CD4-positive, alpha-beta T cell (primary cell): ENCODE data around the gene RSBN1L. TPM values are rescaled to one million over a fixed set of nuclear protein-coding genes. Genes with fewer than 3 reads are reported as not detected.

Experiments used
- ATAC-seq: fragments of 200-7000 bp; cut with Tn5 transposase; one replicate; pipeline ENCODE4 v1.10.0; 2022; ENCODE audit warnings: mild to moderate bottlenecking; ENCODE audit not compliant: poor library complexity
- CTCF ChIA-PET: fragments of 350-600 bp; sonication (Branson Sonifier 250); formaldehyde crosslinking; loops from one replicate; lab custom pipeline; 2021; ENCODE audit warnings: antibody characterized with exemption, inconsistent platforms; lab: Charles Lee
- POLR2A ChIA-PET: fragments of 350-600 bp; sonication (Branson Sonifier 250); formaldehyde crosslinking; loops from one replicate; lab custom pipeline; 2021; ENCODE audit warnings: antibody characterized with exemption, inconsistent platforms; lab: Charles Lee
- DNase-seq, 14 experiments: peaks; one replicate each; pipeline ENCODE4 v3.0.0-alpha.2; 2013 to 2020; ENCODE audit warnings: mixed read lengths in 2 of 14
- H3K27ac ChIP-seq, 2 donors: one replicate each; pipeline versions ENCODE4 v1.5.1 to v1.7.0; 2013; ENCODE audit warnings: low read length in 2 of 2, low read depth in 1 of 2, mild to moderate bottlenecking in 1 of 2
- H3K27me3 ChIP-seq, 2 experiments: 1 replicate in 1 of 2; 2 replicates in 1 of 2; pipeline versions ENCODE4 v1.6.1 to v1.7.0; 2013; ENCODE audit warnings: low read length in 2 of 2, control low read depth in 1 of 2, mild to moderate bottlenecking in 1 of 2, moderate library complexity in 1 of 2; ENCODE audit not compliant: insufficient read depth in 2 of 2, control insufficient read depth in 1 of 2
- H3K36me3 ChIP-seq: one replicate; pipeline ENCODE4 v1.6.1; 2013; ENCODE audit warnings: low read length, control low read depth; ENCODE audit not compliant: insufficient read depth
- H3K4me1 ChIP-seq: one replicate; pipeline ENCODE4 v1.6.1; 2013; ENCODE audit warnings: low read length, control low read depth; ENCODE audit not compliant: insufficient read depth
- H3K4me3 ChIP-seq: one replicate; pipeline ENCODE4 v1.5.1; 2013; ENCODE audit warnings: mild to moderate bottlenecking, low read length, moderate library complexity
- H3K9me3 ChIP-seq, 2 experiments: 1 replicate in 1 of 2; 2 replicates in 1 of 2; pipeline versions ENCODE4 v1.6.1 to v1.7.0; 2013; ENCODE audit warnings: low read length in 2 of 2, mild to moderate bottlenecking in 2 of 2, control low read depth in 1 of 2, moderate library complexity in 1 of 2; ENCODE audit not compliant: control insufficient read depth in 1 of 2, insufficient read depth in 1 of 2
- H3K27ac Mint-ChIP-seq: one replicate; pipeline ENCODE4 v1.8.0; 2020; ENCODE audit warnings: mixed read lengths
- H3K27me3 Mint-ChIP-seq: one replicate; pipeline ENCODE4 v1.8.0; 2021; ENCODE audit warnings: mixed read lengths
- H3K36me3 Mint-ChIP-seq: one replicate; pipeline ENCODE4 v1.8.0; 2021; ENCODE audit warnings: low read depth, mixed read lengths
- H3K4me1 Mint-ChIP-seq: one replicate; pipeline ENCODE4 v1.8.0; 2021; ENCODE audit warnings: low read depth, mixed read lengths
- H3K4me3 Mint-ChIP-seq: one replicate; pipeline ENCODE4 v1.8.0; 2020; ENCODE audit warnings: mild to moderate bottlenecking, mixed read lengths
- H3K9me3 Mint-ChIP-seq: one replicate; pipeline ENCODE4 v1.8.0; 2020; ENCODE audit warnings: mixed read lengths
- intact Hi-C, 2 experiments: fragments of 100-400 bp; cut with DNase I in 1 of 2; cut with micrococcal nuclease in 1 of 2; formaldehyde crosslinking; loops; one replicate each; pipeline versions ENCODE4 v1.15.1 to v1.9.0; 2023 to 2025; cut with DNase I, micrococcal nuclease
- total RNA-seq, 174 experiments: library from RNA in 2 of 174; stranded (reverse) in 2 of 174; gene quantifications; one replicate each; pipeline ENCODE4 v1.2.3 and lab custom pipeline; 2021 to 2026
- TF ChIP-seq, protein P1 (sequence below): fragments of 200-600 bp; IDR thresholded peaks from one replicate; pipeline ENCODE4 v1.8.0; 2022; ENCODE audit warnings: antibody characterized with exemption, mild to moderate bottlenecking

RSBN1L gene
- total RNA-seq, 2 experiments from 2014 or later, result 9.0 to 9.6 TPM

DNA sequence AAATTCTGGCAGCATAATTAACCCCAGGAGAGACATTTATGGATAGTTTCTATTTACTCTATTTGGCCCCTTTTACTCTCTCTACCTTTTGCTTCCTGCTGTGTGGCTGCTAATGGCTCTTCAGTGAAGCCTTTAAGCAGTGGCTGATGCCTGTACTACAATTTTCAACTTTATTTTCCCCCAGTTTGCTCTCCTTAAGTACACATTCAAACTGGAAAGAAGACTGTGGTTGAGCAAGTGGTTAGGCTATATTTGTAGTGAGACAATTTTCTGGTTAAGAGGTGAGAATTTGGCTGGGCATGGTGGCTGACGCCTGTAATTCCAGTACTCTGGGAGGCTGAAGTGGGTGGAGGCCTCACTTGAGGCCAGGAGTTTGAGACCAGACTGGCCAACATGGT lies 8.5 kb upstream of the RSBN1L start:
- Histone ChIP-seq H3K4me1 (peaks cover 10% of the 10 kb centered on the region), H3K36me3 (peaks cover 4% of the 10 kb centered on the region), H3K27me3 (no peaks in the 10 kb centered on the region), H3K4me3 (no peak overlapping the region), H3K9me3 (no peaks in the 10 kb centered on the region), H3K27ac (peak overlapping the region in 1 of 2 donors; percentile 16)
- H3K36me3 Mint-ChIP-seq, result peaks cover 12% of the 10 kb centered on the region
- TF ChIP-seq, protein P1, sequence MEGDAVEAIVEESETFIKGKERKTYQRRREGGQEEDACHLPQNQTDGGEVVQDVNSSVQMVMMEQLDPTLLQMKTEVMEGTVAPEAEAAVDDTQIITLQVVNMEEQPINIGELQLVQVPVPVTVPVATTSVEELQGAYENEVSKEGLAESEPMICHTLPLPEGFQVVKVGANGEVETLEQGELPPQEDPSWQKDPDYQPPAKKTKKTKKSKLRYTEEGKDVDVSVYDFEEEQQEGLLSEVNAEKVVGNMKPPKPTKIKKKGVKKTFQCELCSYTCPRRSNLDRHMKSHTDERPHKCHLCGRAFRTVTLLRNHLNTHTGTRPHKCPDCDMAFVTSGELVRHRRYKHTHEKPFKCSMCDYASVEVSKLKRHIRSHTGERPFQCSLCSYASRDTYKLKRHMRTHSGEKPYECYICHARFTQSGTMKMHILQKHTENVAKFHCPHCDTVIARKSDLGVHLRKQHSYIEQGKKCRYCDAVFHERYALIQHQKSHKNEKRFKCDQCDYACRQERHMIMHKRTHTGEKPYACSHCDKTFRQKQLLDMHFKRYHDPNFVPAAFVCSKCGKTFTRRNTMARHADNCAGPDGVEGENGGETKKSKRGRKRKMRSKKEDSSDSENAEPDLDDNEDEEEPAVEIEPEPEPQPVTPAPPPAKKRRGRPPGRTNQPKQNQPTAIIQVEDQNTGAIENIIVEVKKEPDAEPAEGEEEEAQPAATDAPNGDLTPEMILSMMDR, result no peak
- H3K27ac Mint-ChIP-seq, result peak overlapping the region; percentile 48
- peak; percentile 87 for ATAC-seq
- H3K4me1 Mint-ChIP-seq, result peaks cover 33% of the 10 kb centered on the region
- peak in 2 of 14 experiments; percentile 18 to 28 for DNase-seq
- H3K4me3 Mint-ChIP-seq, result peak overlapping the region; percentile 31
- CTCF ChIA-PET, result interaction anchor here (0.5 to 1.2 kb wide), 2 partner anchors 8 to 130 kb away, joined by 3 to 5 read pairs; no protein-coding TSS in a partner anchor
- POLR2A ChIA-PET, result interaction anchor here (1.0 to 2.7 kb wide), 5 partner anchors 9 to 111 kb away, joined by 3 to 31 read pairs (median 3); partner anchors contain the start of genes PHTF2, RSBN1L and TMEM60
- H3K27me3 Mint-ChIP-seq, result no peaks in the 10 kb centered on the region
- no peaks in the 10 kb centered on the region for H3K9me3 Mint-ChIP-seq
- intact Hi-C loops, result loop anchor here in 1 of 2 experiments (1.0 kb wide), 1 partner anchor 9 kb away; the partner anchor contains the start of gene RSBN1L

DNA sequence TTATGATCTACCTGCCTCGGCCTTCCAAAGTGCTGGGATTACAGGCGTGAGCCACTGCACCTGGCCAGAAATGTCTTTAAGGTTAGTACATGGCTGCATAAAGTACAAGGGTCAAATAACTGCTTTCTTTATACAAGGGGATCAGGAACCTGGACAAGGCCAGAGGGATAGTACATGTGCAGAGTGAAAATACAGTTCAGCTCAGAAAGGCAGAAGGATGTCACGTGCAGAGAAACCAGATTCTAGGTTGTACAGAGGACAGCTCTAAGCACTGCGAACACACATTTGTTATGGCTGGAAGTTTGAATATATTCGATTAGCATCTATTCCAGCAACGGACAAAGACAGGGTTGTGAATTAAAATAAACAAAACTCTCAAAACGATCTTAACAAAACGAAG lies 6.0 kb upstream of the RSBN1L start:
- Mint-ChIP-seq H3K4me3 (peak overlapping the region; percentile 31), H3K27me3 (no peaks in the 10 kb centered on the region), H3K9me3 (no peaks in the 10 kb centered on the region), H3K27ac (no peak overlapping the region), H3K36me3 (peaks cover 3% of the 10 kb centered on the region), H3K4me1 (peaks cover 45% of the 10 kb centered on the region)
- ChIA-PET CTCF (no interaction called here), POLR2A (no interaction called here)
- H3K4me3 ChIP-seq, result no peak overlapping the region
- no peaks in the 10 kb centered on the region for H3K9me3 ChIP-seq
- ATAC-seq (no peak), DNase-seq (no peak)
- H3K4me1 ChIP-seq, result peaks cover 24% of the 10 kb centered on the region
- H3K27me3 ChIP-seq, result no peaks in the 10 kb centered on the region
- no peaks in the 10 kb centered on the region for H3K36me3 ChIP-seq
- H3K27ac ChIP-seq, result no peak overlapping the region
- intact Hi-C loops, result loop anchor here in 1 of 2 experiments (10.0 kb wide), 1 partner anchor 65 kb away; no protein-coding TSS in a partner anchor
- TF ChIP-seq, protein P1, result no peak

DNA sequence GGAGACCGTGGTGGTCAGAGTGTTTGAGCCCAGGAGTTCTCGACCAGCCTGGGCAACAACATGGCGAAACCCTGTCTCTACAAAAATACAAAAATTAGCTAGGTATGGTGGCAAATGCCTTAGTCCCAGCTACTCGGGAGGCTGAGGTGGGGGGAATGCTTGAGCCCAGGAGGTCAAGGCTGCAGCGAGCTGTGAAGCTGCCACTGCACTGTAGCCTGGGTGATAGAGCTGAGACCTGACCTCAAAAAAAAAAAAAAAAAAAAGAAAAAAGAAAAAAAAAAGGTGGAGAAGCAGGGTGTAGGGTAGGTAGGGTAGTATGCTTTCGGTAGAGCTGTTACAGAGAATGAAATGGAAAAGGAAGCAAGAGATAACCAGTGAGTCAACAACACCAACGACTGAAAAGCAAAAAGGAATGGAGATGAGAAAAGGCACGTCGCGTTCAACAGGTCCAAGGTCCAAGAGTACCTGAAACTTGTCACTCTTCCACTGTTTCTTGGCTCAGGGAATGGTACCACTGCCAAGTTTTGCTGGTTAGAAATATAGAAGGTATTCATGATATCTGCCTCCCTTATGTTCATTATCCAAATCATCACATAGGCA lies 4.3 kb upstream of the RSBN1L start:
- intact Hi-C loops, result loop anchor here in 1 of 2 experiments (10.0 kb wide), 1 partner anchor 63 kb away; no protein-coding TSS in a partner anchor
- peaks cover 15% of the 10 kb centered on the region for H3K36me3 Mint-ChIP-seq
- no peaks in the 10 kb centered on the region for H3K9me3 Mint-ChIP-seq
- no peak overlapping the region for H3K27ac Mint-ChIP-seq
- ChIA-PET CTCF (no interaction called here), POLR2A (no interaction called here)
- TF ChIP-seq, protein P1, result no peak
- DNase-seq (no peak), ATAC-seq (no peak)
- Histone ChIP-seq H3K36me3 (no peaks in the 10 kb centered on the region), H3K27me3 (no peaks in the 10 kb centered on the region), H3K4me3 (no peak overlapping the region), H3K27ac (no peak overlapping the region), H3K9me3 (no peaks in the 10 kb centered on the region), H3K4me1 (peaks cover 26% of the 10 kb centered on the region)
- no peaks in the 10 kb centered on the region for H3K27me3 Mint-ChIP-seq
- H3K4me1 Mint-ChIP-seq, result peaks cover 44% of the 10 kb centered on the region
- peak overlapping the region; percentile 26 for H3K4me3 Mint-ChIP-seq
